Lung (tissue), 12 donors: ENCODE measurements around the gene SSH2. TPM values are rescaled to one million over a fixed set of nuclear protein-coding genes. Genes with fewer than 3 reads are reported as not detected.

Experiments
- ATAC-seq: fragments of 200-7000 bp; cut with Tn5 transposase; one replicate; pipeline ENCODE4 v1.9.1; 2020; ENCODE audit warnings: moderate number of reproducible peaks; ENCODE audit not compliant: insufficient read depth, low FRiP score
- DNase-seq, 3 donors: peaks; one replicate each; pipeline ENCODE4 v3.0.0-alpha.2; 2013 to 2017
- H3K27ac ChIP-seq, 2 donors: one replicate each; pipeline ENCODE4 v1.5.1; 2013; ENCODE audit warnings: mild to moderate bottlenecking in 2 of 2, moderate library complexity in 2 of 2, control low read depth in 1 of 2, inconsistent platforms in 1 of 2, low read depth in 1 of 2, low read length in 1 of 2
- H3K27me3 ChIP-seq, 3 donors: one replicate each; pipeline ENCODE4 v1.5.1; 2013; ENCODE audit warnings: low read length in 2 of 3; ENCODE audit not compliant: control insufficient read depth in 3 of 3, insufficient read depth in 3 of 3
- H3K36me3 ChIP-seq, 4 donors: one replicate each; pipeline ENCODE4 v1.5.1; 2013; ENCODE audit warnings: low read length in 4 of 4, mild to moderate bottlenecking in 1 of 4, moderate library complexity in 1 of 4; ENCODE audit not compliant: control insufficient read depth in 4 of 4, insufficient read depth in 4 of 4
- H3K4me1 ChIP-seq, 5 donors: one replicate each; pipeline ENCODE4 v1.5.1; 2013; ENCODE audit warnings: low read length in 5 of 5, mild to moderate bottlenecking in 2 of 5, moderate library complexity in 1 of 5; ENCODE audit not compliant: control insufficient read depth in 5 of 5, insufficient read depth in 5 of 5
- H3K4me3 ChIP-seq: one replicate; pipeline ENCODE4 v1.5.1; 2013; ENCODE audit warnings: mild to moderate bottlenecking, control low read depth, moderate library complexity
- H3K9ac ChIP-seq, 2 donors: one replicate each; pipeline ENCODE4 v1.5.1; 2013; ENCODE audit warnings: low read length in 2 of 2, control low read depth in 1 of 2; ENCODE audit not compliant: insufficient read depth in 1 of 2
- H3K9me3 ChIP-seq, 4 donors: one replicate each; pipeline ENCODE4 v1.5.1; 2013; ENCODE audit warnings: low read length in 3 of 4, mild to moderate bottlenecking in 1 of 4, moderate library complexity in 1 of 4; ENCODE audit not compliant: control insufficient read depth in 4 of 4, insufficient read depth in 3 of 4
- WGBS, 2 donors: extraction: QIAGEN DNeasy Blood & Tissue Kit; methylation state at CpG; one replicate each; pipeline ENCODE4 v1.1.7; 2013; 5-methylcytosine and 5-hydroxymethylcytosine counted together
- polyA plus RNA-seq, 2 donors: library from polyadenylated mRNA; stranded (reverse); fragments of 200-250 nt; gene quantifications; one replicate each; pipeline ENCODE4 v1.2.1, GENCODE V29; 2013
- total RNA-seq, 2 donors: library from RNA; depleted of rRNA in 1 of 2; stranded (reverse); fragments of >200 nt in 1 of 2; gene quantifications; one replicate each; pipeline ENCODE4 v1.2.1, GENCODE V29; 2014 to 2021
- TF ChIP-seq, protein P1 (sequence below): IDR thresholded peaks from 2 replicates; pipeline ENCODE4 v1.5.1; 2012; ENCODE audit warnings: mild to moderate bottlenecking; ENCODE audit errors: control extremely low read depth, extremely low read depth
- donor health status: control.
- donor health status: control.
- donor health status: Bipolar disorder and iron deficiency.
- donor health status: healthy.
- donor health status: DM: yes; HTN: yes; CAD: no.

Gene SSH2
- total and polyA plus RNA-seq, 4 donors, result 23.4 to 69.4 (median 41.1) TPM

DNA sequence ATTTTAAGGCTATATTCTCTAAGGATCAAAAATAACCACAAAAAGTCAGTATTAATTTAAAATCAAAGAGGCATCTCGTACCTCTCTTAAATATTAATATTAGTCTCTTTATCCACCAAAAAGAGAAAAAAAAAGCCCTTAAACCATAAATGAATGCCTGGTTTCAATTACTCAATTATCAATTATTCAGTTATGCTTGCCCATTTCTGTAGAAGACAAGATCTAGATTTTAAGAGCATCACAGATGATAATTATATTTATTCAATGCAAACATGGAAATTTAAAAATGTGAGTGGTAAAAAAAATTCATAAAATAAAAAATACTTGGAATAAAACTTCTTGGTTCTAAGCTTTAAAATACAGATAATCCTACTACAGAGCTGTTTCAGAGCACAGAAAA, 181.6 kb downstream of the SSH2 start:
- no peaks in the 10 kb centered on the region for H3K27me3 ChIP-seq
- TF ChIP-seq, protein P1, sequence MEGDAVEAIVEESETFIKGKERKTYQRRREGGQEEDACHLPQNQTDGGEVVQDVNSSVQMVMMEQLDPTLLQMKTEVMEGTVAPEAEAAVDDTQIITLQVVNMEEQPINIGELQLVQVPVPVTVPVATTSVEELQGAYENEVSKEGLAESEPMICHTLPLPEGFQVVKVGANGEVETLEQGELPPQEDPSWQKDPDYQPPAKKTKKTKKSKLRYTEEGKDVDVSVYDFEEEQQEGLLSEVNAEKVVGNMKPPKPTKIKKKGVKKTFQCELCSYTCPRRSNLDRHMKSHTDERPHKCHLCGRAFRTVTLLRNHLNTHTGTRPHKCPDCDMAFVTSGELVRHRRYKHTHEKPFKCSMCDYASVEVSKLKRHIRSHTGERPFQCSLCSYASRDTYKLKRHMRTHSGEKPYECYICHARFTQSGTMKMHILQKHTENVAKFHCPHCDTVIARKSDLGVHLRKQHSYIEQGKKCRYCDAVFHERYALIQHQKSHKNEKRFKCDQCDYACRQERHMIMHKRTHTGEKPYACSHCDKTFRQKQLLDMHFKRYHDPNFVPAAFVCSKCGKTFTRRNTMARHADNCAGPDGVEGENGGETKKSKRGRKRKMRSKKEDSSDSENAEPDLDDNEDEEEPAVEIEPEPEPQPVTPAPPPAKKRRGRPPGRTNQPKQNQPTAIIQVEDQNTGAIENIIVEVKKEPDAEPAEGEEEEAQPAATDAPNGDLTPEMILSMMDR, result no peak
- 96 to 100% methylated on average over 1 of the region's 1 CpG for WGBS, 2 donors
- peaks cover 0 to 7% (median 2%) of the 10 kb centered on the region in 4 donors for H3K36me3 ChIP-seq
- no peak overlapping the region for H3K9ac ChIP-seq
- no peak for ATAC-seq
- H3K9me3 ChIP-seq, result no peaks in the 10 kb centered on the region
- no peak for DNase-seq
- peaks cover 0 to 9% (median 6%) of the 10 kb centered on the region in 5 donors for H3K4me1 ChIP-seq
- no peak overlapping the region for H3K4me3 ChIP-seq
- H3K27ac ChIP-seq, result no peak overlapping the region

DNA sequence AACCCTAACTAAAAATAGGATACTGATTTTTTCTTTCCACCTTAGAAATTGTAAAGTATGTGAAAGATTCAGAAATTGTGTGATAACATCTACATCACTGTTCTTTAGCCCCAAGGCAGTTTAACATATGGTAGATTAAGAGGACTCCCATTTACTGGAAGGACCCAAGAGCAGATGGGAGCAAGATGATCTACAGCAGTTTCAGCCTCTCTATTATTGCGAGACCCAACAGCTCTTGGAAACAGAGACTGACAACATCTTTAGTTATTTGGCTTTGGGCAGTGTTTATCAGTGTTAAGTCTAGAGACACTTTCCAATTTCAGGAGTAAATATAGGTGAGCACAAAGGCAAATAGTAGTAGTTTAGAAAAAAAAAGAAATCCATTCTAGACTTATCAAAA, 182.4 kb downstream of the SSH2 start:
- no peak for ATAC-seq
- H3K27ac ChIP-seq, result peak overlapping the region in 1 of 2 donors; percentile 50
- 86 to 91% methylated on average over 1 of the region's 1 CpG for WGBS, 2 donors

DNA sequence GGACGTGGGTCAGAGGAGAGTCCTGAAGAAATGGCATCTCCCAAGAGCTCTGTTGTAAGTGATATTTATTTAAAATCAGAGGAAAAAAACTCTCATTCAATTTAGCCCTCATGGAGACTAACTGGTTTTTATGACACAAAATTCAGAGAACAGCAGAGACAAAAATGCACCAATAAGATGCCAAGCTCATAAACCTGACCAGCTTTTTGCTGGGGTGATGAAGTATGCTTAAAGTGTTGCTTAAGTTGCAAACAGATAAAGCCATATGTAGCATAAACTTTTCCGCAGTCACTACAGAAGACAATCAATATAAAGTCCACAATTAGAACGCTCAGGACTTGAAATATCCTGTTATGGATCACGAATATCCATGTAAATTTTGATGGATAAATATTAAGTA, 183.4 kb downstream of the SSH2 start:
- Histone ChIP-seq H3K9ac (no peak overlapping the region), H3K27ac (no peak overlapping the region), H3K9me3 (no peaks in the 10 kb centered on the region), H3K4me3 (no peak overlapping the region), H3K27me3 (no peaks in the 10 kb centered on the region), H3K36me3 (peaks cover 0 to 3% (median 0%) of the 10 kb centered on the region in 4 donors), H3K4me1 (peaks cover 0 to 11% (median 6%) of the 10 kb centered on the region in 5 donors)
- ATAC-seq (no peak), DNase-seq (no peak)
- WGBS, 2 donors, result 85 to 93% methylated on average over 4 of the region's 4 CpGs
- TF ChIP-seq, protein P1, result no peak

More for the DNA sequence above, 182.4 kb downstream of the SSH2 start:
- no peak overlapping the region for H3K9ac ChIP-seq
- TF ChIP-seq, protein P1, result no peak
- no peak overlapping the region for H3K4me3 ChIP-seq
- H3K36me3 ChIP-seq, result peaks cover 0 to 3% (median 0%) of the 10 kb centered on the region in 4 donors
- H3K9me3 ChIP-seq, result no peaks in the 10 kb centered on the region
- H3K4me1 ChIP-seq, result peaks cover 0 to 9% (median 6%) of the 10 kb centered on the region in 5 donors
- DNase-seq, result no peak
- H3K27me3 ChIP-seq, result no peaks in the 10 kb centered on the region

DNA sequence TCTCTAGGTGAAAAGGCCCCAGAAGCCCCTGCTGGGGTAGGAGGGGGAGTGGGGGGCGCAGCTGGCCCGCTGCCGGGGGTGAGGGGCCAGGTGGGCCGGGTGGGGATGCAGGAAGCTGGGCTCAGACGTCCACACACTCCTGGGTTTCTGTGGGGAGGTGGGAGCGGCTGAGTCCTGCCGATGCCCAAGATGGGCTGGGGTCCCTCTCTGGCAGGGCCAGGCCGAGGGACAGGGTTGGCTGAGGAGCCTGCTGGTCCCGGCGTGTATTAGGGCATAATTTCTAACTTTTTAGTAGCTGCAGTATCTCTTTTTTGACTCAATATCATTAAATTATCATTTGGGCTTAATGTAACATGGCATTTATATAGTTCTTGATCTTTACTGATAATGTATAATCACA, 185.9 kb downstream of the SSH2 start:
- Histone ChIP-seq H3K4me3 (no peak overlapping the region), H3K9ac (no peak overlapping the region), H3K9me3 (no peaks in the 10 kb centered on the region), H3K27ac (peak overlapping the region; percentile 56 to 85), H3K4me1 (peaks cover 4 to 18% (median 8%) of the 10 kb centered on the region in 5 donors), H3K27me3 (no peaks in the 10 kb centered on the region), H3K36me3 (peaks cover 0 to 4% (median 0%) of the 10 kb centered on the region in 4 donors)
- DNase-seq (no peak), ATAC-seq (no peak)
- 84 to 89% methylated on average over 10 of the region's 10 CpGs for WGBS, 2 donors
- TF ChIP-seq, protein P1, result no peak
